Fibroblast of upper back skin (primary cell): Measurements from ENCODE around the gene UGT1A1.
"Not testable (repeated sequence)": the region's sequence is repeated elsewhere in the genome, so short reads cannot be mapped to it uniquely, and the experiment has no call there.

ENCODE experiments used
- DNase-seq: peaks from one replicate; pipeline ENCODE4 v3.0.0-alpha.2; 2013

UGT1A1 gene

GRCh38 chr2:233760043-233760442 lies at the start of gene UGT1A1:
Gene UGT1A1 (plus strand): TSS chr2:233760270. CDS start chr2:233760288, 18 bp downstream.
- no peak for DNase-seq

GRCh38 chr2:233711312-233712008 lies 48.6 kb upstream of the UGT1A1 start:
- DNase-seq, result peak; percentile 75

GRCh38 chr2:233712611-233713261 lies 47.3 kb upstream of the UGT1A1 start, which contains the start of gene UGT1A5:
Gene UGT1A5 (plus strand): TSS chr2:233712907. CDS start chr2:233712992, 85 bp downstream.
- no peak for DNase-seq

GRCh38 chr2:233713262-233713615 lies 46.8 kb upstream of the UGT1A1 start:
- DNase-seq, result no peak

- no peak for DNase-seq
Measured at GRCh38 chr2:233714121-233714520, 45.9 kb upstream of the UGT1A1 start.

GRCh38 chr2:233718552-233718951 lies 41.5 kb upstream of the UGT1A1 start, which contains the start of gene UGT1A4:
Gene UGT1A4 (plus strand): TSS chr2:233718736. CDS start chr2:233718821, 85 bp downstream.
- no peak for DNase-seq

GRCh38 chr2:233728723-233729301 lies 31.3 kb upstream of the UGT1A1 start, which contains the start of gene UGT1A3:
Gene UGT1A3 (plus strand): TSS chr2:233729042. CDS start chr2:233729127, 85 bp downstream.
- DNase-seq, result no peak

- DNase-seq, result not testable (repeated sequence)
Measured at GRCh38 chr2:233736868-233737653, 23.0 kb upstream of the UGT1A1 start.

GRCh38 chr2:233740870-233741269 lies 19.2 kb upstream of the UGT1A1 start:
- no peak for DNase-seq

- no peak for DNase-seq
Measured at GRCh38 chr2:233743464-233744259, 16.4 kb upstream of the UGT1A1 start.

- no peak for DNase-seq
Measured at GRCh38 chr2:233745073-233745755, 14.9 kb upstream of the UGT1A1 start.

GRCh38 chr2:233745838-233746237 lies 14.2 kb upstream of the UGT1A1 start:
- DNase-seq, result not testable (repeated sequence)

GRCh38 chr2:233746475-233747282 lies 13.4 kb upstream of the UGT1A1 start:
- DNase-seq, result no peak

GRCh38 chr2:233747283-233747544 lies 12.9 kb upstream of the UGT1A1 start:
- DNase-seq, result no peak

- not testable (repeated sequence) for DNase-seq
Measured at GRCh38 chr2:233750689-233751088, 9.4 kb upstream of the UGT1A1 start.

GRCh38 chr2:233751212-233752009 lies 8.7 kb upstream of the UGT1A1 start:
- DNase-seq, result not testable (repeated sequence)

- DNase-seq, result no peak
Measured at GRCh38 chr2:233754872-233755611, 5.0 kb upstream of the UGT1A1 start.

GRCh38 chr2:233756429-233757081 lies 3.5 kb upstream of the UGT1A1 start:
- no peak for DNase-seq

- no peak for DNase-seq
Measured at GRCh38 chr2:233758141-233758540, 1.9 kb upstream of the UGT1A1 start.
